ENCODE results near the gene MEIKIN.

DNA sequence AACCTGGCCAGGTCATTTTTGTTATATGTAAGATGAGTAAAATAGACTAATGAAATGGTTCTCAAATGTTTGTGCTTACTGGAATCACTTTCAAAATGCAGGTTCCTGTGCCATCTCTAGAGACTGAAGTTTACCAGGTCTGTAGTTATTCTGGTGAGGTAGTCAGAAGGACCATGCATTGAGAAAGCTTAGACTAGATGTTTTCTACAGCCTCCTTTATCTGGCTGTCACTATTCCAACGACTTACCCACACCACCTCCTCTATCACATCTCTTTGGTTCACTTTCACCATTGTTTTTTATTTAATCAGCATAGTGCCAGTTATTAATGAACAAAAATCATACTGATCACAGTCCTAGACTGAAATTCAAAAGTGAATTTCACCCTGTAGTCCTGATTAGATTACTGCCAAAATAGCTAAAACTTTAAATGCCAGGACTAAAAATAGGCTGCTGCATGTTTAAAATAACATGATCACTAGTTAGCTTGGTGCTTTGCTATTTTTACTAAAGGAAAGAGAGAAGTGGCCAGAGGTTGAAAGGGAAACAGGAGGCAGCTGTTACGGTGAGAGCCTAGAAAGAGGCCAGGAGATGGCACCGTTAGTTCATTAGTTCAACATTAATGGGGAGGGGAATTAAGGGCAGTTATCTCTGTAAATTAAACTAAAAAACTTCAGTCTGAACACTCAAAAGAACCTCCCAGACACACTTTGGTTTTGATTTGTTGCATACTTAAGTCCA, 134.8 kb downstream of the MEIKIN start:
- TF ChIP-seq BHLHE40 (IDR thresholded peaks at IDR 0.05; ENCODE audit: borderline replicate concordance) = no peak
- no peak for TF ChIP-seq SP1 (IDR thresholded peaks at IDR 0.05)
- TF ChIP-seq, protein P1, sequence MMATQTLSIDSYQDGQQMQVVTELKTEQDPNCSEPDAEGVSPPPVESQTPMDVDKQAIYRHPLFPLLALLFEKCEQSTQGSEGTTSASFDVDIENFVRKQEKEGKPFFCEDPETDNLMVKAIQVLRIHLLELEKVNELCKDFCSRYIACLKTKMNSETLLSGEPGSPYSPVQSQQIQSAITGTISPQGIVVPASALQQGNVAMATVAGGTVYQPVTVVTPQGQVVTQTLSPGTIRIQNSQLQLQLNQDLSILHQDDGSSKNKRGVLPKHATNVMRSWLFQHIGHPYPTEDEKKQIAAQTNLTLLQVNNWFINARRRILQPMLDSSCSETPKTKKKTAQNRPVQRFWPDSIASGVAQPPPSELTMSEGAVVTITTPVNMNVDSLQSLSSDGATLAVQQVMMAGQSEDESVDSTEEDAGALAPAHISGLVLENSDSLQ (IDR thresholded peaks at IDR 0.05) = no peak
- TF ChIP-seq FOXA1 (IDR thresholded peaks at IDR 0.05) = no peak
- no peak for TF ChIP-seq L3MBTL2 (conservative IDR thresholded peaks at IDR 0.05)
- no peak for TF ChIP-seq FOXM1 (IDR thresholded peaks at IDR 0.05; ENCODE audit: borderline replicate concordance)
- no peak for TF ChIP-seq ARNT (IDR thresholded peaks at IDR 0.05)
- TF ChIP-seq FOXK2 (IDR thresholded peaks at IDR 0.05) = no peak
- TF ChIP-seq TARDBP (IDR thresholded peaks at IDR 0.05) = no peak
- no peak for TF ChIP-seq ELF4 (IDR thresholded peaks at IDR 0.05)
- TF ChIP-seq NFRKB (IDR thresholded peaks at IDR 0.05) = no peak
- no peak for TF ChIP-seq SUZ12 (IDR thresholded peaks at IDR 0.05)
- TF ChIP-seq HDGF (IDR thresholded peaks at IDR 0.05; ENCODE audit: borderline replicate concordance) = no peak

All from HEK293T (cell line).